ENCODE data around the gene NRTN.
"Not testable (repeated sequence)": the region's sequence is repeated elsewhere in the genome, so short reads cannot be mapped to it uniquely, and the experiment has no call there.

NRTN gene

DNA sequence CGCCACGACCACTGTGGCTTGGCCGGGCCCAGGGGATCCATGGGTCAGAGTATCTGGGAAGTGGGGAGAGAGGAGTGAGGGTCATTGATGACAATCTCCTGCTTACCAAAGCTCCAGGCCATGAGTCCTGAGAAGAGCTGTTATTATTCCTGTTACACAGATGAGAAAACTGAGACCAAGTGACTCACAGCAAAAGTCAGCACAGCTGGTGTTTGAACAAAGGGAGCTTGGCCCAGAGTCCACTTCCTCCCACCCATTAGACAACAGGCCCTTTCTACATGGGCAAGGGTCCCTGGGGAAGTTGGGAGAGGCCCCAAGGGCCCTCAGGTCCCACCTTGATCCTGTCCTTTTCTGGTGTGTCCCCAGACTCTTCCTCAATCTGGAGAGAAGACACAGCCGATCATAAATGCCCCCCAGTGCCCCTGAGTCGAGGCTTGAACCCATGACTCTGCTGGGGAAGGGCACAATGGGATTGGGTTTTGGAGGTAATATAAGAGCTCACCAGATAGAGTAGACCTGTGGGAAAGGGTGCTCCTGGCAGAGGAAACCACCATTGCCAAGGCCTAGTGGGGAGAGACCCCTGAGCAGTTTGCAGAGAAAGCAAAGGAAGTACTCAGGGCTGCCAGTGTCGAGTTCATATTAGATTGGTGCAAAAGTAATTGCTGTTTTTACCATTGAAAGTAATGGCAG lies 27.8 kb downstream of the NRTN start:
- DNase-seq (ENCODE audit: extremely low read depth in 1 of 2, low read depth in 1 of 2): no peak

- no peak for DNase-seq (ENCODE audit: extremely low read depth in 1 of 2, low read depth in 1 of 2)
Observed at GRCh38 chr19:5837761-5838352, 33.0 kb downstream of the NRTN start.

DNA sequence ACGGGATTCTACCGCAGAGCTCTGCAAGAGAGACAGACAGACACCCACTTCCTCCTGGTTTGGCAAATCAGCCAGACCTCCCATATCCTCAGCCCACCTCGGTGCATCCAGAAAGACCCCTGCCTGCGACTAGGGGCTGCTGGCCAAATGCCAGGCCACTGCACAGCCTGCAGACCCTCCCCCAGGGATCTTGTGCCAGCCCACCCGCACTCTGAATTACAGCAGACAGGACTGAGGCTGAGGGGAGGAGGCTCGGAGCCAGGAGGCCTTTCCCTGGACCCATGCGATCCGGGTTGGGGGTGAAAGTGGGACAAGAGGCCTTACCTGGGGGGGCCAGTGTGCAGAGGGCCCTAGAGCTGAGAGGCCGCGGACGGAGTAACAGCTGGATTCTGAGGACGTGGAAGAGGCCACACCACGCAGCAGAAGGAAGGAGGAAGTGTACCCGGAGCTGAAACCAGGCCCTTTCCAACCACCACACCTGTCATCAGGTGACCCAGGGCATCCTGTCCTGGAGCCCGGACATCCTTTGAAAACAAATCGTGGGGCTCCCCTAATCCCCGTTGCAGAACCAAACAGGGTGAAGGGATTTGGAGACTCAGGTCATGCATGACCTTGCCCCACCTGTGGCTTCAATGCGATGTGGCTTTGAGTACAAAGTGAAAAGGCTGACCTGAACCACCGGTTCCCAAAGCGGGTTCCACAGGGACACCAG lies 33.6 kb downstream of the NRTN start:
- no peak for DNase-seq (ENCODE audit: extremely low read depth in 1 of 2, low read depth in 1 of 2)

- no peak for DNase-seq (ENCODE audit: extremely low read depth in 1 of 2, low read depth in 1 of 2)
Observed at GRCh38 chr19:5839065-5840017, 34.5 kb downstream of the NRTN start, which contains the start of gene FUT6. FUT6 (minus strand) TSS chr19:5839702; CDS start chr19:5832567, 7,135 bp downstream.

DNA sequence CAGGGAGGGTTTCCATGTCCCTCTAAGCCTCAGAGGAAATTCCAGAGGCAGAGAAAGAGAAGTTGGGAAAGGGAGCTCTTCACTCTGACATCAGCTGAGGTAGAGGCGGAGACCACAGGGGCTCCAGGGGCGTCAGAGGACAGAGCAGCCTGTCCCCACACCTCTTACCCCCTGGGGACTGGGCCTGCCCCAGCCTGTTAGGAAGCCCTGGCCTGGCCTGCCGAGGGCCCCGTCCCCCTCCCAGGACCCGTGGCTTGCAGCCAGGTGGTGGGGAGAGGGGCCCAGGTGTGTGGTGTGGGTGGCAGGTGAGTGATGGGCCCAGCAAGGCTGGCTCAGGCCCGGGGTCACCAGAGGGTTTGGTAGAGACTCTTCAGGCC lies 36.9 kb downstream of the NRTN start:
- DNase-seq (ENCODE audit: extremely low read depth in 1 of 2, low read depth in 1 of 2): not testable (repeated sequence)

DNA sequence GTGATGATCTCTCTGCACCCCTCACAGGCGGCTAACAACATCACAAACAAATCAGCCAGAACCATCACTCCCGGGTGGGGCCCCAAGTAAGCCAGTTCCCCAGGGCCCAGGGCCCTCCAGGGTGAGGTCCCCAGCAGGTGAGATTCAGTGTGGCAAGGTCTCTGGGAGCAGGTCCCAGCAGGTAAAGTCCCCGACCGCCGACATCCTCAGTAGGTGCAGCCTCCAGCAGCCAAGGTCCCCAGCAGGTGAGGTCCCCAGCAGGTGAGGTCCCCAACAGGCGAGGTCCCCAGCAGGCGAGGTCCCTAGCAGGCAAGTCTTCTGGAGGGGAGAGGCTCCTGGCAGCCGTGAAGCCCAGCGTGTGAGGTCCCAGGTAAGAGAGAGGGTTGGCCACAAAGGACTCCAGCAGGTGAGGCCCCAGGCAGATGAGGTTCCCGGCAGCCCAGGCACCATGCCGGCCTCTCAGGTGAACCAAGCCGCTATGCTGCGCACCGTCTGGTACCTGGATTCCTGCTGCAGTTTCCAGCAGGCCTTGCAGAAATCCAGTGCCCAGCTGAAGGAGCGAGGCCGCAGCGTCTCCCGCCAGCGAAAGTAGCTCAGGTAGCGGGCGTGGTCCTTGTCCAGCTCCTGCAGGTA lies 38.5 kb downstream of the NRTN start:
- no peak for DNase-seq (ENCODE audit: extremely low read depth in 1 of 2, low read depth in 1 of 2)

- DNase-seq (ENCODE audit: extremely low read depth in 1 of 2, low read depth in 1 of 2): no peak
Observed at GRCh38 chr19:5844456-5845433, 39.9 kb downstream of the NRTN start.

DNA sequence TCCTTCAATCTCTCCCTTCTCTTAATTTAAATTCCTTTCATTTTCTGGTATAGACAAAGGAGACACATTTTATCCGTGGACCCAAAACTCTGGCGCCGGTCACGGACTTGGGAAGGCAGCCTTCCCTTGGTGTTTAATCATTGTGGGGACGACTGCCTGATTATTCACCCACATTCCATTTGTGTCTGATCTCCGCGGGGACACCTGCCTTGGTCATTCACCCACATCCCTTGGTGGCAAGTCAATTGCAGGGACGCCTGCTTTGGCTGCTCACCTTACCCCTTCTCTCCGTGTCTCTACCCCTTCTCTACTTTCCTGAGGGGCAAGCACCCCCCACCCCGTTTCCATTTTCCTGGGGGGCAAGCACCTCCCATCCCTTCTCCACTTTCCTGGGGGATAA lies 43.0 kb downstream of the NRTN start:
- DNase-seq (ENCODE audit: extremely low read depth in 1 of 2, low read depth in 1 of 2): not testable (repeated sequence)

- DNase-seq (ENCODE audit: extremely low read depth in 1 of 2, low read depth in 1 of 2): not testable (repeated sequence)
Observed at GRCh38 chr19:5848621-5849020, 43.8 kb downstream of the NRTN start.

DNA sequence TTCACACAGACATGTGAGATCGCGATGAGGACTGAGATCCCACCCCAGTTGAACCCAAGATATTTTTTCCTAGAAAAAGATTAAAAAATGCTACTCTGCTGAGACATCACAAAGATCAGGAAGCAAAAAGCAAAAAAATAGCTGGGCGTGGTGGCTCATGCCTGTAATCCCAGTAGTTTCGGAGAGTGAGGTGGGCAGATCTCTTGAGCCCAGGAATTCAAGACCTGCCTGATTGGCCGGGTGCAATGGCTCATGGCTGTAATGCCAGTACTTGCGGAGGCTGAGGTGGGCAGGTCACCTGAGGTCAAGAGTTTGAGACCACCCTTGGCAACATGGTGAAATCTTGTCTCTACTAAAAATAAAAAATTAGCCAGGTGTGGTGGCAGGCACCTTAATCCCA lies 45.3 kb downstream of the NRTN start:
- DNase-seq (ENCODE audit: extremely low read depth in 1 of 2, low read depth in 1 of 2): no peak

DNA sequence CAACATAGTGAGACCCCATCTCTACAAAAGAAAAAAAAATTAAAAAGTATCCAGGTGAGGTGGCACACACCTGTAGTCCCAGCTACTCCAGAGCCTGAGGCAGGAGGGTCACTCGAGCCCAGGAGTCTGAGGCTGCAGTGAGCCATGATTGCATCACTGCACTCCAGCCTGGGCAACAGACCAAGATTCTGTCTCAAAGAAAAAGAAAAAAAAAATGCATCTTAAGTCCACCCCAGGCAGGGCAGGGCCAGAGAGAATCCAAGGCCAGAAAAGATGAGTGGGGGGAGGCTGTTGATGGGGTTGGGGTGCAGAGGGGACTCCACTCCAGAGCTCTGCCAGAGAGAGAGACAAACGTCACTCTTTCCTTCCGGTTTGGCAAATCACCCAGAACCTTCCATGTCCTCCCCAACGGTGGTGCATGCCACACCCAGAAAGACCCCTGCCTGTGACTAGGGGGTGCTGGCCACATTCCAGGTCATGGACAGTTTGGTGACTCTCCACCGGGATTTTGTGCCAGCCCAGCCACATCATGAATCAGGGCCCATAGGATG lies 46.0 kb downstream of the NRTN start:
- no peak for DNase-seq (ENCODE audit: extremely low read depth in 1 of 2, low read depth in 1 of 2)

DNA sequence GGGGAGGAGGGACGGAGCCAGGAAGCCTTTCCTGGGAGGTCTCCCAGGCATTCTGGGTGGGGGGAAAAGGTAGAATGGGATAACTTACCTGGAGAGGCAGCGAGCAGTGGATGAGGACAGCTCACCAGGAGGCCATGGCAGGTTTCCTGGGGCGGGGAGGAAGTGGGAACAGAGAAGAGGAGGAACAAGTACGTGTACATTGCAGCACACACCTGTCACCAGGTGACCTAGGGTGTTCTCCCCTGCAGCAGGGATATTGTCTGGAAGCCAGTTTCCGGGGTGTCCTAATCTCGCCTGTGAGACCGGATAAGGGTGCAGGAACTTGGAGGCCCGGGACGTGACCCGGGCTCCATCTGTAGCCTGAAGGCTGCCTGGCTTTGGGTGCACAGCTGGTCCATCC lies 46.4 kb downstream of the NRTN start, which contains the start of gene FUT3:
Gene FUT3, minus strand, starts transcription at position 148 of the 400 bp plus-strand sequence.
- no peak for DNase-seq (ENCODE audit: extremely low read depth in 1 of 2, low read depth in 1 of 2)

- not testable (repeated sequence) for DNase-seq (ENCODE audit: extremely low read depth in 1 of 2, low read depth in 1 of 2)
Observed at GRCh38 chr19:5854121-5854520, 49.3 kb downstream of the NRTN start.

DNA sequence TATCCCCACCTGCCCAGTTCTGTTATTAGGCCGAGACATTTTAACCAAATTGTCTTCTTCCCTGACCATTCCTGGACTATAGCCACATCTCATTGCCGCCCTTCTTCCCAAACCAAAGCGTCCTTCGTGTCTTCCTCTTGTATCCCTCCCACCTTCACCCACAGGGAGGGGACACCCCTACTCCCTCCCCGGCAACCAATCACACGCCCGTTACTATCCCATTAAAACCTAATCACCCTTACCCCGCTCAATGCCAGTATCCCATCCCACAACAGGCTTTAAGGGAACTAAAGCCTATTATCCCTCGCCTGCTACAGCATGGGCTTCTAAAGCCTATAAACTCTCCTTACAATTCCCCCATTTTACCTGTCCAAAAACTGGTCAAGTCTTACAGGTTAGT lies 50.3 kb downstream of the NRTN start:
- DNase-seq (ENCODE audit: extremely low read depth in 1 of 2, low read depth in 1 of 2): not testable (repeated sequence)

- no peak for DNase-seq (ENCODE audit: extremely low read depth in 1 of 2, low read depth in 1 of 2)
Observed at GRCh38 chr19:5857203-5858081, 52.6 kb downstream of the NRTN start.

DNA sequence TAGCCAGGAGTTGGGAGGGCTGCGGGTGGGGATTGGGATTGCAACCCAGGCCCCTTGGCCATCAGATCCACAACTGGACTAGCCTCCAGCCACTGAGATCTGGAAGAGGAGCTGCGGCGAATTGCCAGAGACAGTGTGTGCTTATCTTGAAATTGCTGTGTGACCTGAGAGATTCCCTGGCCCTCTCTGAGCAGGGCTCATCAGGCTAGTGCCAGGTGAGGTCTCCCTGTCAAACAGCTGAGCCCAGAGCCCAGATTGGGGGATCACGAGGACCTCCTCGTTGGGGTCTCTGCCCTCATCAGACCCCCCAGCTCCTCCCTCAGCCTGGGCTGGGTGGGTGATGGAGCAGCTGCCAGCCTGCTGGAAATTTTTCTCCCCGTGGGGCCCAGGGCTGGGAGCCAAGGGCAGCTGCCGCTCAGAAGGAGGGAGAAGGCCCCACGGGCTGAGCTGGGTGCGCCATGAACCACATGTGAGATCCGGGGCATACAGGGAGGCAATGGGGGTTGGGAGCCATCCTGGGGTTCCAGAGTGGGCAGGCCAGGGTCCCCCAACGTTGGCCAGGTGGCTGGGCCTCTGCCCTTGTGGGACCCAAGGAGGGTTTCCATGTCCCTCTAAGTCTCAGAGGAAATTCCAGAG lies 58.3 kb downstream of the NRTN start:
- no peak for DNase-seq (ENCODE audit: extremely low read depth in 1 of 2, low read depth in 1 of 2)

DNA sequence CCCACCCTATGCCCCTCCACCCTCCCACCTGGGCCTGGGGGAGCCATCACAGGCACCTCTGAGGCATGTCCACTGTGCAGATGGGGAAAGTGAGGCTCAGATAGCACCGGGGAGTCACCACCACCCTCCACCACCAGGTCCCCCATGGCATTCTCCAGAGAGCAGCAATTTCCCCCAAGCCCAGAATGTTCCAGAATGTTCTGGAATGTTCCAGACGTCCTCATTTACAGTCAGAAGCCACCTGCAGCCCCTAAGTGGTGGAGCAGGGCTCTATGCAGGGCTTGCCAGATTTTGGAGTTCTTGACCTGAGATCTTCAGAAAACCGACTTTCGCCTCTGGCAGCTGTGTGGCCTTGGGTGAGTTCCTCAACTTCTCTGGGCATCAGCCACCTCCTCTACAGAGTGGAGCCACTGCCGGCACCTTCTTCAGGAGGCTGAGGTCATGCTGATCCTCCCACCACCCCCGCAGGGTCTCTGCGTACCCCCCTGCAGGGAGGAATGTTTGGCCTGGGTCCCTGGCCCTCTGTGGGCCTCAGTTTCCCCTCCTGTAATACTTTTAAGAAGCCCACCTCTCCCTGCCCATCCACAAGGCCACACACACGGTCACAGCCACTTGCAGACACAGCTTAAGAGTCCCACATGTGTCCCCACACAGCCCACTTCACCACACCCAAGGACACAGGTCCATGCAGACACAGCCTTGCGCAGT lies 59.3 kb downstream of the NRTN start:
- no peak for DNase-seq (ENCODE audit: extremely low read depth in 1 of 2, low read depth in 1 of 2)
